ENCODE data around the gene SFTA2. TPM values are rescaled to one million over a fixed set of nuclear protein-coding genes. Genes with fewer than 3 reads are reported as not detected.

SFTA2 gene
- polyA plus RNA-seq, 1 of the 3 experiments (the other 2 are of a cell fraction): not detected

DNA sequence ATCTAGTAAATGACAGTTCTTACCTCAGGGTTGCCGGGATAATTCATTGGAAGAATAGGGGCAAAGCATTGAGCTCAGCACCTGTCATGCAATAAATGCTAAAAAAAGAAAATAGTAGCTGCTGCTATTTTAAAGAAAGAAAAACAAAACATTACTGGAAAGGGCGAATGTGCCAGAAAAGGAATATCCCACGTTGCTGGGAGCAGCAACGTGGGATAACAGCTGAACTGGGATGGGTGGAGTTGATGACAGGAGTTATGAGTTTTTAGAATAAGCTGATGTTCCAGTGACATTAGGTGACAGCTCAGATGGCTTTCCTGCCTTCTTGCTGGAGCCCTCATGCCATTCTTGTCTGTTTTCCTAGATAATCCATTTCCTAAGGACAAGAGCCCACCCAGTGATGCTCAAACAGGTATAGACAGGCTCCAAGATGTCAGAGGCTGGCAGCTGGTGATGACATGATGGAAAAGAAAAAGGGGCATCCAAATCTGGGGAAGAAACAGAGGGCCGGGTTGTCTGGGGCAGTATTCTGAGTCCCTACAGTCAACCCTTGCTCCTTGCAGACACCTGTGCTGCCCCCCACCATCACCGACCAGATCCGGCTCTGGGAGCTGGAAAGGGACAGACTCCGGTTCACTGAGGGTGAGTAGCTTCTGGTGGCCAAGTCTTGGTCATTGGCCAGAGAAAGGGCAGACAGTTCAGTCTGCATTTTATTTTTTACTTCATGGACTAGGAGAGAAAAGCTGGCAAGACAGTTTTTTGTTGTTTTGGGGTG, 19.0 kb downstream of the SFTA2 start:
- no peak overlapping the region for H3K9ac ChIP-seq
- peaks cover 15 to 26% of the 10 kb centered on the region in 2 experiments for H3K4me1 ChIP-seq (ENCODE audit: control insufficient read depth in 1 of 2, insufficient read depth in 2 of 2, low read depth in 1 of 2, low read length in 1 of 2)
- no peak for DNase-seq
- H3K9me3 ChIP-seq: no peaks in the 10 kb centered on the region
- ChIA-PET POLR2A (no interaction called here), CTCF (interaction anchor here (1.2 to 7.2 kb wide), 11 partner anchors 13 to 635 kb away, joined by 3 to 86 read pairs (median 5); partner anchors contain the start of gene DDR1)
- 94% methylated on average over 8 of the region's 8 CpGs for WGBS (ENCODE audit: low lambda C conversion rate)
- H3K27me3 ChIP-seq (ENCODE audit: insufficient read depth): no peaks in the 10 kb centered on the region
- H3K4me2 ChIP-seq: no peak overlapping the region
- no peaks in the 10 kb centered on the region for H4K20me1 ChIP-seq (ENCODE audit: insufficient read depth)
- no peak overlapping the region for H2AFZ ChIP-seq (ENCODE audit: low read depth)
- no peak overlapping the region for H3K4me3 ChIP-seq (ENCODE audit: low read depth in 2 of 2, low read length in 1 of 2)
- H3F3A ChIP-seq (replicated peaks; ENCODE audit: insufficient read depth): peaks cover 8% of the 10 kb centered on the region
- no peak overlapping the region; a peak in 1 of 4 replicates for H3K27ac ChIP-seq (ENCODE audit: low read depth in 2 of 2, low read length in 1 of 2)
- peaks cover 17% of the 10 kb centered on the region for H3K79me2 ChIP-seq (ENCODE audit: insufficient read depth)
- H3K9me2 ChIP-seq: no peaks in the 10 kb centered on the region
- TF ChIP-seq, protein P1, sequence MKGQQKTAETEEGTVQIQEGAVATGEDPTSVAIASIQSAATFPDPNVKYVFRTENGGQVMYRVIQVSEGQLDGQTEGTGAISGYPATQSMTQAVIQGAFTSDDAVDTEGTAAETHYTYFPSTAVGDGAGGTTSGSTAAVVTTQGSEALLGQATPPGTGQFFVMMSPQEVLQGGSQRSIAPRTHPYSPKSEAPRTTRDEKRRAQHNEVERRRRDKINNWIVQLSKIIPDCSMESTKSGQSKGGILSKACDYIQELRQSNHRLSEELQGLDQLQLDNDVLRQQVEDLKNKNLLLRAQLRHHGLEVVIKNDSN (IDR thresholded peaks at IDR 0.05; ENCODE audit: borderline replicate concordance, low read depth): no peak
- TF ChIP-seq, protein P2, sequence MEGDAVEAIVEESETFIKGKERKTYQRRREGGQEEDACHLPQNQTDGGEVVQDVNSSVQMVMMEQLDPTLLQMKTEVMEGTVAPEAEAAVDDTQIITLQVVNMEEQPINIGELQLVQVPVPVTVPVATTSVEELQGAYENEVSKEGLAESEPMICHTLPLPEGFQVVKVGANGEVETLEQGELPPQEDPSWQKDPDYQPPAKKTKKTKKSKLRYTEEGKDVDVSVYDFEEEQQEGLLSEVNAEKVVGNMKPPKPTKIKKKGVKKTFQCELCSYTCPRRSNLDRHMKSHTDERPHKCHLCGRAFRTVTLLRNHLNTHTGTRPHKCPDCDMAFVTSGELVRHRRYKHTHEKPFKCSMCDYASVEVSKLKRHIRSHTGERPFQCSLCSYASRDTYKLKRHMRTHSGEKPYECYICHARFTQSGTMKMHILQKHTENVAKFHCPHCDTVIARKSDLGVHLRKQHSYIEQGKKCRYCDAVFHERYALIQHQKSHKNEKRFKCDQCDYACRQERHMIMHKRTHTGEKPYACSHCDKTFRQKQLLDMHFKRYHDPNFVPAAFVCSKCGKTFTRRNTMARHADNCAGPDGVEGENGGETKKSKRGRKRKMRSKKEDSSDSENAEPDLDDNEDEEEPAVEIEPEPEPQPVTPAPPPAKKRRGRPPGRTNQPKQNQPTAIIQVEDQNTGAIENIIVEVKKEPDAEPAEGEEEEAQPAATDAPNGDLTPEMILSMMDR (IDR thresholded peaks at IDR 0.05): no peak
- TF ChIP-seq ELF1 (IDR thresholded peaks at IDR 0.05) (no peak), EP300 (IDR thresholded peaks at IDR 0.05; ENCODE audit: borderline replicate concordance in 1 of 2, low read depth in 1 of 2, low read length in 1 of 2) (no peak), SMC3 (IDR thresholded peaks at IDR 0.05; ENCODE audit: low read depth, low read length) (no peak), POLR2AphosphoS5 (IDR thresholded peaks at IDR 0.05; ENCODE audit: low read depth, low read length) (no peak), YY1 (IDR thresholded peaks at IDR 0.05; ENCODE audit: low read depth) (no peak), FOSL2 (IDR thresholded peaks at IDR 0.05; ENCODE audit: borderline replicate concordance, low read depth) (no peak), CHD2 (IDR thresholded peaks at IDR 0.05; ENCODE audit: low read length, partially characterized antibody) (no peak), RAD21 (IDR thresholded peaks at IDR 0.05; ENCODE audit: low read length) (no peak), FOXJ3 (CRISPR knock-in tag; IDR thresholded peaks at IDR 0.05) (no peak), FOXM1 (IDR thresholded peaks at IDR 0.05; ENCODE audit: low read depth) (no peak), NRF1 (IDR thresholded peaks at IDR 0.05; ENCODE audit: low read depth, low read length) (no peak), SIN3A (IDR thresholded peaks at IDR 0.05; ENCODE audit: borderline replicate concordance, low read depth, low read length) (no peak)
- TF ChIP-seq, protein P3, sequence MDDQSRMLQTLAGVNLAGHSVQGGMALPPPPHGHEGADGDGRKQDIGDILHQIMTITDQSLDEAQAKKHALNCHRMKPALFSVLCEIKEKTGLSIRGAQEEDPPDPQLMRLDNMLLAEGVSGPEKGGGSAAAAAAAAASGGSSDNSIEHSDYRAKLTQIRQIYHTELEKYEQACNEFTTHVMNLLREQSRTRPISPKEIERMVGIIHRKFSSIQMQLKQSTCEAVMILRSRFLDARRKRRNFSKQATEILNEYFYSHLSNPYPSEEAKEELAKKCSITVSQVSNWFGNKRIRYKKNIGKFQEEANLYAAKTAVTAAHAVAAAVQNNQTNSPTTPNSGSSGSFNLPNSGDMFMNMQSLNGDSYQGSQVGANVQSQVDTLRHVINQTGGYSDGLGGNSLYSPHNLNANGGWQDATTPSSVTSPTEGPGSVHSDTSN (IDR thresholded peaks at IDR 0.05): no peak
- TF ChIP-seq, protein P4, sequence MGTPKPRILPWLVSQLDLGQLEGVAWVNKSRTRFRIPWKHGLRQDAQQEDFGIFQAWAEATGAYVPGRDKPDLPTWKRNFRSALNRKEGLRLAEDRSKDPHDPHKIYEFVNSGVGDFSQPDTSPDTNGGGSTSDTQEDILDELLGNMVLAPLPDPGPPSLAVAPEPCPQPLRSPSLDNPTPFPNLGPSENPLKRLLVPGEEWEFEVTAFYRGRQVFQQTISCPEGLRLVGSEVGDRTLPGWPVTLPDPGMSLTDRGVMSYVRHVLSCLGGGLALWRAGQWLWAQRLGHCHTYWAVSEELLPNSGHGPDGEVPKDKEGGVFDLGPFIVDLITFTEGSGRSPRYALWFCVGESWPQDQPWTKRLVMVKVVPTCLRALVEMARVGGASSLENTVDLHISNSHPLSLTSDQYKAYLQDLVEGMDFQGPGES (IDR thresholded peaks at IDR 0.05; ENCODE audit: low read depth, low read length): no peak
- TF ChIP-seq, protein P5, sequence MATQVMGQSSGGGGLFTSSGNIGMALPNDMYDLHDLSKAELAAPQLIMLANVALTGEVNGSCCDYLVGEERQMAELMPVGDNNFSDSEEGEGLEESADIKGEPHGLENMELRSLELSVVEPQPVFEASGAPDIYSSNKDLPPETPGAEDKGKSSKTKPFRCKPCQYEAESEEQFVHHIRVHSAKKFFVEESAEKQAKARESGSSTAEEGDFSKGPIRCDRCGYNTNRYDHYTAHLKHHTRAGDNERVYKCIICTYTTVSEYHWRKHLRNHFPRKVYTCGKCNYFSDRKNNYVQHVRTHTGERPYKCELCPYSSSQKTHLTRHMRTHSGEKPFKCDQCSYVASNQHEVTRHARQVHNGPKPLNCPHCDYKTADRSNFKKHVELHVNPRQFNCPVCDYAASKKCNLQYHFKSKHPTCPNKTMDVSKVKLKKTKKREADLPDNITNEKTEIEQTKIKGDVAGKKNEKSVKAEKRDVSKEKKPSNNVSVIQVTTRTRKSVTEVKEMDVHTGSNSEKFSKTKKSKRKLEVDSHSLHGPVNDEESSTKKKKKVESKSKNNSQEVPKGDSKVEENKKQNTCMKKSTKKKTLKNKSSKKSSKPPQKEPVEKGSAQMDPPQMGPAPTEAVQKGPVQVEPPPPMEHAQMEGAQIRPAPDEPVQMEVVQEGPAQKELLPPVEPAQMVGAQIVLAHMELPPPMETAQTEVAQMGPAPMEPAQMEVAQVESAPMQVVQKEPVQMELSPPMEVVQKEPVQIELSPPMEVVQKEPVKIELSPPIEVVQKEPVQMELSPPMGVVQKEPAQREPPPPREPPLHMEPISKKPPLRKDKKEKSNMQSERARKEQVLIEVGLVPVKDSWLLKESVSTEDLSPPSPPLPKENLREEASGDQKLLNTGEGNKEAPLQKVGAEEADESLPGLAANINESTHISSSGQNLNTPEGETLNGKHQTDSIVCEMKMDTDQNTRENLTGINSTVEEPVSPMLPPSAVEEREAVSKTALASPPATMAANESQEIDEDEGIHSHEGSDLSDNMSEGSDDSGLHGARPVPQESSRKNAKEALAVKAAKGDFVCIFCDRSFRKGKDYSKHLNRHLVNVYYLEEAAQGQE (IDR thresholded peaks at IDR 0.05; ENCODE audit: low read depth, low read length): no peak
- TF ChIP-seq, protein P6, sequence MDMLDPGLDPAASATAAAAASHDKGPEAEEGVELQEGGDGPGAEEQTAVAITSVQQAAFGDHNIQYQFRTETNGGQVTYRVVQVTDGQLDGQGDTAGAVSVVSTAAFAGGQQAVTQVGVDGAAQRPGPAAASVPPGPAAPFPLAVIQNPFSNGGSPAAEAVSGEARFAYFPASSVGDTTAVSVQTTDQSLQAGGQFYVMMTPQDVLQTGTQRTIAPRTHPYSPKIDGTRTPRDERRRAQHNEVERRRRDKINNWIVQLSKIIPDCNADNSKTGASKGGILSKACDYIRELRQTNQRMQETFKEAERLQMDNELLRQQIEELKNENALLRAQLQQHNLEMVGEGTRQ (IDR thresholded peaks at IDR 0.05; ENCODE audit: borderline replicate concordance, low read depth, low read length): no peak
- H3K36me3 ChIP-seq (replicated peaks in 1 of 2; ENCODE audit: control insufficient read depth in 1 of 2, insufficient read depth in 2 of 2, low read length in 1 of 2): peaks cover 29 to 39% of the 10 kb centered on the region in 2 experiments
